ENCODE results near the gene ROR1. TPM values are rescaled to one million over a fixed set of nuclear protein-coding genes. Genes with fewer than 3 reads are reported as not detected.
A peak's percentile ranks its signal among the peaks of the same experiment; 100 is the strongest.

Gene ROR1
- total RNA-seq, 1 donor from 2014 or later = 11.0 TPM

DNA sequence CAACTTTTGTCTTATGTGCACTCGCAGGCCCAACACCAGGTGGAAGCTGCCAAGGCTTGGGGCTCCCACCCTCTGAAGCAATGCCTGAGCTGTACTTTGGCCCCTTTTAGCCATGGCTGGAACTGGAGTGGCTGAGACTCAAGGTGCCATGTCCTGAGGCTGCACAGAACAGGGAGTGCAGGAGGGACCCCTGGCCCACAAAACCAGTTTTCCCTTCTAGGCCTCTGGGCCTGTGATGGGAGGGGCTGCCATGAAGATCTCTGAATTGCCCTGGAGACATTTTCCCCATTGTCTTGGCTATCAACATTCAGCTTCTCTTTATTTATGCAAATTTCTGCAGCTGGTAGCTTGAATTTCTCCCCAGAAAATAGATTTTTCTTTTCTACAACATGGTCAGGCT, 57.6 kb downstream of the ROR1 start:
- Mint-ChIP-seq H3K4me3 (no peak overlapping the region), H3K27me3 (ENCODE audit: low read depth) (no peaks in the 10 kb centered on the region), H3K9me3 (no peaks in the 10 kb centered on the region), H3K36me3 (ENCODE audit: low read depth) (no peaks in the 10 kb centered on the region), H3K4me1 (peaks cover 21% of the 10 kb centered on the region), H3K27ac (ENCODE audit: unreplicated experiment) (no peak overlapping the region)
- TF ChIP-seq CTCF (conservative IDR thresholded peaks at IDR 0.05) = no peak
- no peak for DNase-seq (ENCODE audit: low read depth, low spot score)

- Mint-ChIP-seq H3K4me3 (no peak overlapping the region), H3K27ac (ENCODE audit: unreplicated experiment) (peak overlapping the region; percentile 2), H3K36me3 (ENCODE audit: low read depth) (no peaks in the 10 kb centered on the region), H3K4me1 (peaks cover 30% of the 10 kb centered on the region), H3K9me3 (no peaks in the 10 kb centered on the region), H3K27me3 (ENCODE audit: low read depth) (no peaks in the 10 kb centered on the region)
- no peak for DNase-seq (ENCODE audit: low read depth, low spot score)
- TF ChIP-seq CTCF (conservative IDR thresholded peaks at IDR 0.05) = no peak
Observed at GRCh38 chr1:63833363-63834119, 59.7 kb downstream of the ROR1 start.

GRCh38 chr1:63835128-63835527, 61.3 kb downstream of the ROR1 start:
- H3K27me3 Mint-ChIP-seq (ENCODE audit: low read depth) = no peaks in the 10 kb centered on the region
- no peaks in the 10 kb centered on the region for H3K9me3 Mint-ChIP-seq
- DNase-seq (ENCODE audit: low read depth, low spot score) = no peak
- H3K4me1 Mint-ChIP-seq = peaks cover 30% of the 10 kb centered on the region
- TF ChIP-seq CTCF (conservative IDR thresholded peaks at IDR 0.05) = no peak
- H3K36me3 Mint-ChIP-seq (ENCODE audit: low read depth) = no peaks in the 10 kb centered on the region
- H3K27ac Mint-ChIP-seq (ENCODE audit: unreplicated experiment) = no peak overlapping the region
- H3K4me3 Mint-ChIP-seq = no peak overlapping the region

DNA sequence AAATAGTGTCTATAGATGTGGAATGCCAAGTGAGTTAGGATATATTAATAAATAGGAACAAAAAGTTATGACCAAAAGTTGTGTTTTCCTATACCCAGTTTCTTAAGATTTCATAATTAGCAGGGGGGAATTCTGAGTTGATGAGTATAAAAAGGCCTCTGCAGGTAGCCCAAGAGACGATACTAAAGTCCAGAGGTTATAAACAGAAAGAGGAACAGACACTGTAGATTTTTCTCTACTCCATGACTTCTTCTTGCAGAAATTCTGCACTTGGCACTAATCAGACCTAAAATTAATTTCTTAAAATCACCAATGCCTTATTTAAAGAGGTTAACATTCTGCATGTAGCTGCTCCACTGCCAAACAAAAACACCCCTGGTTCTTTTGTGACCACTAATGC, 62.6 kb downstream of the ROR1 start:
- no peak overlapping the region for H3K27ac Mint-ChIP-seq (ENCODE audit: unreplicated experiment)
- TF ChIP-seq CTCF (conservative IDR thresholded peaks at IDR 0.05) = no peak
- no peaks in the 10 kb centered on the region for H3K9me3 Mint-ChIP-seq
- no peaks in the 10 kb centered on the region for H3K27me3 Mint-ChIP-seq (ENCODE audit: low read depth)
- no peaks in the 10 kb centered on the region for H3K36me3 Mint-ChIP-seq (ENCODE audit: low read depth)
- H3K4me3 Mint-ChIP-seq = no peak overlapping the region
- H3K4me1 Mint-ChIP-seq = peaks cover 30% of the 10 kb centered on the region
- DNase-seq (ENCODE audit: low read depth, low spot score) = no peak

DNA sequence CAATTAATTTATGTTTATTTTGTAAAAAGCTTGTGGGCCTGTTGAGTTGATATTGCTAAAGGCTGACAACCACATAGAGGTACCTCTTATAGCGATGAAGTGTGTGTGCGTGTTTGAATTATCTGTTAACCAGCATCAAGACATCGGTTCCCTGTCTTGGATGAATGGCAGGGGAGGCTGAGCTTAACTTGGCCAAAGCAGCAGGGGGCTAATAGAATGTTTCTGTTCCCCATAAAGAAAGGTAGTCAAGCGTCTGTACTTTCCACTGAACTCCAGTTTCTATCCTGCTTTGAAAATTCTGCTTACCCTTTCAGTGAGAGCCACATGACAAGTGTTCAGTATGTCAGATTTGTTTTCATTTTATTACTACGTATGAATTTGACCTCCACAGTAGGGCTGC, 63.0 kb downstream of the ROR1 start:
- Mint-ChIP-seq H3K4me3 (no peak overlapping the region), H3K27ac (ENCODE audit: unreplicated experiment) (no peak overlapping the region), H3K36me3 (ENCODE audit: low read depth) (no peaks in the 10 kb centered on the region), H3K9me3 (no peaks in the 10 kb centered on the region), H3K27me3 (ENCODE audit: low read depth) (no peaks in the 10 kb centered on the region), H3K4me1 (peaks cover 27% of the 10 kb centered on the region)
- TF ChIP-seq CTCF (conservative IDR thresholded peaks at IDR 0.05) = no peak
- no peak for DNase-seq (ENCODE audit: low read depth, low spot score)

Measured in neural crest cell (in vitro differentiated cells).